HG02840 (cell line): ENCODE measurements around the gene STX17.

ENCODE experiments used
- ATAC-seq: cut with Tn5 transposase; IDR thresholded peaks from one replicate; pipeline ENCODE4 v1.9.1; 2021; ENCODE audit warnings: mild to moderate bottlenecking, moderate library complexity, moderate number of reproducible peaks; ENCODE audit not compliant: unreplicated experiment, low FRiP score

STX17 gene

GRCh38 chr9:99903393-99903792, 3.1 kb upstream of the STX17 start:
- ATAC-seq: no peak

GRCh38 chr9:99905833-99906402, 536 bp upstream of the STX17 start:
- ATAC-seq: no peak

- ATAC-seq: no peak
Observed at GRCh38 chr9:99907208-99907532, 716 bp downstream of the STX17 start.

GRCh38 chr9:99911600-99911999, 5.1 kb downstream of the STX17 start:
- ATAC-seq: no peak

- no peak for ATAC-seq
Observed at GRCh38 chr9:99916650-99917049, 10.2 kb downstream of the STX17 start.

- ATAC-seq: no peak
Observed at GRCh38 chr9:99918134-99918533, 11.7 kb downstream of the STX17 start.

GRCh38 chr9:99919930-99920329, 13.5 kb downstream of the STX17 start:
- ATAC-seq: no peak

GRCh38 chr9:99921875-99922710, 15.6 kb downstream of the STX17 start:
- ATAC-seq: no peak

- no peak for ATAC-seq
Observed at GRCh38 chr9:99922711-99923030, 16.2 kb downstream of the STX17 start.

- no peak for ATAC-seq
Observed at GRCh38 chr9:99925541-99925940, 19.1 kb downstream of the STX17 start.

GRCh38 chr9:99929652-99930051, 23.2 kb downstream of the STX17 start:
- ATAC-seq: no peak

GRCh38 chr9:99931155-99931840, 24.8 kb downstream of the STX17 start:
- ATAC-seq: no peak

- no peak for ATAC-seq
Observed at GRCh38 chr9:99936947-99937587, 30.6 kb downstream of the STX17 start.

GRCh38 chr9:99947395-99947794, 40.9 kb downstream of the STX17 start:
- ATAC-seq: no peak

GRCh38 chr9:99948482-99948881, 42.0 kb downstream of the STX17 start:
- ATAC-seq: no peak

- no peak for ATAC-seq
Observed at GRCh38 chr9:99948896-99949295, 42.4 kb downstream of the STX17 start.

- ATAC-seq: no peak
Observed at GRCh38 chr9:99953861-99954507, 47.5 kb downstream of the STX17 start.

GRCh38 chr9:99954819-99955218, 48.4 kb downstream of the STX17 start:
- ATAC-seq: no peak

- ATAC-seq: no peak
Observed at GRCh38 chr9:99955606-99956005, 49.2 kb downstream of the STX17 start.

- ATAC-seq: no peak
Observed at GRCh38 chr9:99962680-99963261, 56.3 kb downstream of the STX17 start.

- no peak for ATAC-seq
Observed at GRCh38 chr9:99964336-99964735, 57.9 kb downstream of the STX17 start.
